ENCODE measurements around the gene SNED1.

The SNED1 gene

DNA sequence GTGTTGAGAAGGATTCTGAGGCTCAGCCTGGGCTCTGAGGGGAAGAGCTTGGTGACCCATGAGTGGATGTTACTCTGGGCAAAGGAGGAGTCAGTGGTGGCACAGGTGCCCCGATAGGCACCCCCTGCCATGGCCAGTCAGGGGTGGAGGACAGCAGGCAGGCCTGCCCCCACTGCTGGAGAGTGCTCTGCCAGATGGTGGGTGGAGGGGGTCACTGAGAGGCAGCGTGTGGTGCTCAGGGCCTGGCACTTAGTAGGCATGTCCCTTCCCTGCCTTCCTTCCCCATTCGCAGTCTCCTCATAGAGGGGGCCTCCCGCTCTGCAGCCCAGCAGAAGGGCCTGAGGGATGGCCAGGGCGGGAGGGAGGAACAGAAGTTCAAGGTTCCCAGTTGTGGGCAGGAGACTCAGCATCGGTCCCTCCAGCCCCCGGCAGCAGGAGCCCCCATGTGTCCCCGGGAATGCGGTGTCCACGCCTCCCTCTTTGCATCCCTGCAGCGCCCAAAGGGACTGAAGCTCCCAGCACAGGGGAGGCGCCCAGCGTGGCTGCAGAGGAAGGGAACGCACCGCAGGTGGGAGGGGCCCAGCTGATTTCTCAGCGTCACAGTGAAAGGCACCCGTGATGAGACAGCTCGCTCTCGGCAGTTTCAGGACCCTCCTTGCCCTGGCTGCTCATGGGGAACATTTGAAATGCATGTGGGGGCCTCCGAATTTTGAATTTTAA, 5.7 kb upstream of the SNED1 start:
- no peak for DNase-seq

DNA sequence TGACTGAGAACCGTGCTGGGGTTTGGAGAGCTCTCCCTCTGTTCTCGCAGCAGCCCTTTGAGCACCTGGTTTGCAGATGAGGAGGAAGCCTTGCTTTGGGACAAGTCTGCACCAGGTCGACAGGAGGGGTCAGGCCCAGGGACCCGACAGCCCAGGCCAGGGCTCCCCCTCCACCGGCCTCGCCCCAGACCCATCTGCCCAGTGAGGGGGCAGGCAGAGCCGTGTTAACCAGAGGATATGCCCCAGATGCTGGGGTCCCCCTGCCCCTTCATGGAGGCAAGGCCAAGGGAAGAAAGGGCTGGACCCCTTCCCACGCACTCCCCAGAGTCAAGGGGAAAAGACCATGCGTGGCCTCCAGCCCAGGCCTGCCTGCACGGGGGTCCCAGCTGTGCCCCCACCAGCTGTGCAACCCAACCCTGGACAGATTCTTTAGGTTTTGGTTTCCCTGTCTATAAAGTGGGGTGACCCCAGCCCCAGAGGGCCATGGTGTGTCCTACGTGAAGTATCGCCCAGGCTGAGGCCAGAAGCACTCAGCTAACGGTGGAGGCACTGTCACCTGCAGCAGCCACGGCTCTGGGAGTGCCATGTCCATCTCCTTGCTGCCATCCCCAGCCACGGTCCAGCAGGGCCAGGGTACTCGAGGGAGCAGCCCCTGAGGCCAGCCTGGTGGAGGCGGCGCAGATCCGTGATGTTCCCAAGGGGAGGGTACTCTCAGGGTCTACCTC, 4.8 kb upstream of the SNED1 start:
- DNase-seq: no peak

DNA sequence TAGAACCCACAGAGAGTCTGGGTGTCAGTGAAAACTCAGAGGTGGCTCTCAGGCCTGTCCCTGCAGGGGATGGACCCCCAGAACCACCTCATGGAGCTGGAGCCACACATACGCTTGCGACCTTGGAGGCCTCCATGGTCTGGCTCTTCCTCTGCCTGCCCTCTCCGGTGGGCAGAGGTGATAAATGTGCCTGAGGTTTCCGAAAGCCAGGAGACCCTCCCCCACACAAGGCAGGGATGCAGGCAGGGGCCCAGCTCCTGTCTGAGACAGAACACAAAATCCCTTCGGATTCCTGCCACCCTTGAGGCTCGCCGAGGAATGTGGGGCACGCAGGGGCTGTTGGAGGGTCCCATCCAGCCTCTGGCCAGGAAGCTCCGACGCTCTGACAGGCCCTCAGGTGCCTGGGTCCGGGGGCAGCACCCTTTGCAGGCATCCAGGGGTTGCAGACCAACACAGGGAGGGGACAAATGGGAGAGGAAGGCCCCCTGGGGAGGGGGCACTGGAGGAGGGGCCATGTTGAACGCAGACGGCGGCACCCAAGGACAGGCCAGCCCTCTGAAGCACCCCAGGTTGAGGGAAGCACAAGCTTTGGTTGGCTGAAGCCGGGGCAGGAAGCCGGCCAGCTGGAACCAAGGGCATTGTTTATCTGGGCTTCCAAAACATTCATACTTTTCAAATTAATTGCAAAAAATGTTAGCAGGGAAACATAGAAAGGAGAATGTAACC, 4.1 kb upstream of the SNED1 start:
- no peak for DNase-seq

- DNase-seq: no peak
Observed at GRCh38 chr2:240995041-240996021, 3.1 kb upstream of the SNED1 start.

GRCh38 chr2:240996161-240996833, 2.1 kb upstream of the SNED1 start:
- no peak for DNase-seq

DNA sequence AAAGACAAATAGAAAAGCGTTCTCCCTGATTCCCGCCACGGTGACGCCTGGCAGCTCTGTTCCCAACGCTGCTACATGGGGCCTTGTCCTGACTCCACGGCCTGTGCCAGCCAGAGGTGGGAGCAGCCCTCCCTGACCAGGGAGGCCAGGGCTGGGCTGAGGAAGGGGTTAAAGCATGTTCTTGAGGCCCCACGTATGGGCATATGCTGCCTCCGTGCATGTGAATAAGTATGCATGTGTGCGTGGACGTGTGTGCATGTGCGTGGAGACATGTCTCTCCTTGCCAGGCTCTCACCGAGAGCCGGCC, 1.6 kb upstream of the SNED1 start:
- no peak for DNase-seq

GRCh38 chr2:240997141-240997855, 1.1 kb upstream of the SNED1 start:
- DNase-seq: no peak

DNA sequence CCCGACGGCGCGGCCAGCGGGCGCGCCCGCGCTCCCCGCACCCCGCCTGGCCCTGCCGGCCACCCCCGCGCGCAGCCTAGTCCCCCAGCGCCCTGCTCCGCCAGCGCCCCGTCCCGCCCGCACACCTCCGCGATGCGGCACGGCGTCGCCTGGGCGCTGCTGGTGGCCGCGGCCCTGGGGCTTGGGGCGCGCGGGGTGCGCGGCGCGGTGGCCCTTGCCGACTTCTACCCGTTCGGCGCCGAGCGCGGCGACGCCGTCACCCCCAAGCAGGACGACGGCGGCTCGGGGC, 232 bp downstream of the SNED1 start:
- no peak for DNase-seq

- DNase-seq: no peak
Observed at GRCh38 chr2:240998995-240999791, 775 bp downstream of the SNED1 start.

- no peak for DNase-seq
Observed at GRCh38 chr2:240999873-241000541, 1.6 kb downstream of the SNED1 start.

DNA sequence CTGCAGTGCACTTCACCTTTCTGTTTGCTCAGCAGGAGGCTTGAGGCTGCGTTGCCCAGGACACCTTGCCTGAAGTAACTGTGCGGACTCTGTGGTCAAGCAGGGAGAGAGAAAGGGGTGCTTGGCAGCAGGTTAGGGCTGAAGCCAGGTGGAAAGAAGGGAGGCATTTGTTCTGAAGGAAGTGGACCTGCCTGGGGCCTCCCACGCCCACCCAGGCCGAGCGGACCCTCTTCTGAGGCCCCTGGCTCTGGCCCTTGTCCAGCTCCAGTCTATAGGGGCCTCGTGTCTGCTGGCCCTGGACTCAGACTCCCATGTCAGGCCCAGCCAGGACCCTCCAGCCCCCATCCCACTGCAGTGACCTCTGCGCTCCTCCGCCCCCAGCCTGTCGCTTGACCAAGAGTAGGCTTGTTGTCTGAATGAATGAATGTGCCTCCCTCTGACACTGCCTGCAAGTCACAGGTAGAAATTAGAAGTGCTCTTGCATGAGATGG, 2.5 kb downstream of the SNED1 start:
- no peak for DNase-seq

DNA sequence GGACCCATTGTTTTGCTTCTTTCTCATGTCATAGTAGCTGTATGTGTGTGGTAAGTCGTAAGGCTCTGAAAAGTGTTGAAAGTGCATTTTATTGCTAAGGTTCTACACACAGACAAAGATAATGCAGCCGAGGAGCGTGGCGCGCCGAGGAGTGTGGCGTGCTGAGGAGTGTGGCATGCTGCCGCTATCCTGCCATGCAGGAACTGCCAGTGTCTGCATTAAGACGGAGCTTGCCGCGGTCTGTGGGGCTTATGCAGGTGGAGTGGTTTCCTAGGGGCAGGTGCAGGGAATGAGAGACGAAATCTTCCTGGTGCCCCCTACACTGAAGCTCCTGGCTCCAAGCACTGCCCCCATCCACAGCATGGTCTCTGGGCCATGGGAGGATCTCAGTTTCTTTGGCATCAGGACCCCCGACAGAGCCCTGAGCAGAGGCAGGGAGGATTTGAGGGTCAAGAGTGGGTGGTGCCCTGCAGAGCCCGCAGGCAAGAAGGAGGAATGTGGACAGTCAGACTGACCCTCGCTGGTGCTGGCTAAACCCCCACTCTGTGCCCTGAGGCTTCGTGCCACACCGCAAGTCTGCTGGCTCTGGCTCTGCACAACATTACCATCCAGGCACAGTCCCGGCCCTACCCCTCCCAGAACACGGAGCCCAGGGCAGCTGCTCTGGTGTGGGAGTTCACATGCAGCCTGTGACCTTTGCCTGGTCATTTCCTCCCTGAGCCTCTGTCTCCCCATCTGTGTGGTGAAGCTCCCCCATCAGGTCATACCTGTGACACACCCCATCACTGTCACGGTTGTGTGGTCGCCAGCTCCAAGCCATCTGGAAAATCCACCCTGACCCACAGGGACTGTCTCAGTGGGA, 3.2 kb downstream of the SNED1 start:
- DNase-seq: no peak

GRCh38 chr2:241002275-241003046, 4.0 kb downstream of the SNED1 start:
- DNase-seq: no peak

DNA sequence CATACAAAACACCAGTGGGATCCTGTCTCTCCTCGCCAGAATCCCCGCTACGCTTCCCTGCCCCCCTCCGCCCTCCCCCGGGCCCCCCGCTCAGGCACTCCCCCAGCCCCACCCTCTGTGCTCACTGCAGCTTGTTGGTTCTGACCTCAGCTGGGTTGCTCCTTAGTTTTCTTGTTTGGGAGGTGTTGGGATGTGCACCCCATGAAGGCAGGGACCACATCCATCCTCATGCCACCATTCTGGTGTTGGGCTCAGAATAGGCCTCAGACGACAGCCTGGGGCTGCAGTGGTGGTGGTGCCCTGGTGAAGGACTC, 4.6 kb downstream of the SNED1 start:
- DNase-seq: no peak

DNA sequence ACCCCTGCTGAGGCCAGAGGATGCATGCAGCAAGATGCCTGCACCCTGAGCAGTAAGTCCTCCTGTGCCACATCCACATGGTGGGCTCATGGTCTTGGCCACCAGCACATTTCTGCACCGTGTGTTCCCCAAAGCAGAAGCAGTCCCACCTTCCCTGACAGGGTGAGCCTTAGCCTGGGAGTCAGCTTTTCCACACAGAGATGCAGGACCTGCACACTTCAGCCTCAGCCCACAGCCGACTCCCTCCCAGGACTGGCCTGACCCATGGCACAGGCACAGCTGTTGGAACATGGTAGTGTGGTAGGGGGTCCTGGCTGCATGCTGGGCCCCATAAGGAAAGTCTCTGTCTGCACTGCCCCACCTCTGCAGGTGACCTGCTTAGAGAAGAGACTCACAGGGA, 5.0 kb downstream of the SNED1 start:
- DNase-seq: no peak

DNA sequence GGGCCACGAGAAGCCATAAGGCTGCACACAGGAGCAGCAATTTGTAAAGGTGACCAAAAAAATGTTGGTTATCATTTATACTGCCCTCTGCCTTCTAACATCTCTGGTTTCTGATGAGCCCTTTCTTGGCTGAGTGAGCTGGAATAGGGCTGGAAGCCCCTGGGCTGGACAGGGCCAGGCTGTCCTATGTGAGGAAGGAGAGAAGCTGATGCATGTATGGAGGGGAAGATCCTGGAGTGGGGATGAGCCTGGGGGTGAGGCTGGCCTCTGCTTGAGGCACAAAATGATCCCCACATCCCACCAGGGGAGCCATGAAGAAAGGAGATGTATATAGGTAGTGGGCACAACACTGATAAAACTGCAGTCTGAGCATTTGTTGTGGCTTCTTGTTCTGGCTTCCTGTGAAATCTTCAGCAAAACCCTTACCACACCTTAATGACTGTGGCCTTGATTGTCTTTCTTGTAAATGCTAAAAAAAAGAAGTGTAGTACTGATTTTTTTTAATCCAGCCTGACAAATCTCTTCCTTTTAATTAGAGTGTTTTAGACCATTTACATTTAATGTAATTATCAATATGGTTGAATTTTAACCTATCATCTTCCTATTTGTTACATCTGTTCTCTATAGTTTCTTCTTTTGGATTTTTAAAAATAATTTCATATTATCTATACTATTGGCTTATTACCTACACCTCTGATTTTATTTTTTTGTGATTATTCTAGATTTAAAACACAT, 5.6 kb downstream of the SNED1 start:
- DNase-seq: no peak

DNA sequence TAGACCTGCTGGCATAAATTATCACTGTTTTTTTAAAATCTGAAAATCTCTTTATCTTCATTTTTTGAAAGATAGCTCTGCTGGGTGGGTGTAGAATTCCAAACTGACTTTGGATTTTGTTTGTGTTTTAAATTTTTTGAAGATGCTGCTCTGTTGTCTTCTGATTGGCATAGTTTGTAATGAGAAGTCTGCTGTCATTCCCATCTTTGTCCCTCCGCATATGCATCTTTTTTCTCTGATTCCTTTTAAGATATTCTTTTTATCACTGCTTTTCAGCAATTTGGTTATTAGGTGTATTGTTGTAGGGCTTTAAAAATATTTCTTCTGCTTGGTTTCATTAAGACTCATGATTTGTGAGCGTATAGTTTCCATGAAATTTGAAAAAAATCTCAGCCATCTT, 7.2 kb downstream of the SNED1 start:
- no peak for DNase-seq

DNA sequence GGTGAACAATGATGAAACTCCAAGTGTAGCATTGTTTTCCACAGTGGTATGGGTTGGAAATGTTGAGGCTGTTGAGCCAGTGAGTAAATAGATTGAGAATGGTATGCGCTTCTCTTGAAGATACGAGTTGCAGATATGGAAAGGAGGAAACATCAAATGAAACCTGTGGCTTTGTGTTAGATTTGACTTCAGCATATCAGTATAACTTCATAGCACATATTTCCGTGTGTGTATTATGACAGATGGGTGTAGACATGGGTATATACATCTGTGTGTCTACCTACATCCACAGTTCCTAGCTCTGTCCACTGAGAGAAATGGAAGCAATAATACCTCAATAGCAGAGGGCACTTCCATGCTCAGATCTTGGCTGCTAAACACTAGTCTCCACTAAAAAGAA, 8.0 kb downstream of the SNED1 start:
- DNase-seq: no peak
